GM19324 (cell line): ENCODE results near the gene NAT14.

Experiments
- ATAC-seq: cut with Tn5 transposase; IDR thresholded peaks from one replicate; pipeline ENCODE4 v1.9.1; 2021; ENCODE audit warnings: mild to moderate bottlenecking, moderate library complexity; ENCODE audit not compliant: unreplicated experiment, low FRiP score

NAT14 gene

GRCh38 chr19:55467236-55468053 is 17.5 kb upstream of the NAT14 start:
- peak; percentile 49 for ATAC-seq

GRCh38 chr19:55468054-55468393 is 17.0 kb upstream of the NAT14 start:
- no peak for ATAC-seq

- no peak for ATAC-seq
These were observed 13.7 kb upstream of the NAT14 start for GRCh38 chr19:55471266-55471665.

- no peak for ATAC-seq
These were observed 12.5 kb upstream of the NAT14 start for GRCh38 chr19:55472463-55472862.

GRCh38 chr19:55473225-55474012 is 11.6 kb upstream of the NAT14 start:
- no peak for ATAC-seq

- no peak for ATAC-seq
These were observed 10.4 kb upstream of the NAT14 start for GRCh38 chr19:55474269-55475265.

- peak; percentile 97 for ATAC-seq
These were observed 8.8 kb upstream of the NAT14 start, which contains the start of gene ZNF628 for GRCh38 chr19:55476100-55476775. Gene ZNF628 (plus strand): TSS chr19:55476617. CDS start chr19:55479911, 3,294 bp downstream.

GRCh38 chr19:55477905-55478304 is 7.1 kb upstream of the NAT14 start:
- ATAC-seq: no peak

- ATAC-seq: no peak
These were observed 6.6 kb upstream of the NAT14 start for GRCh38 chr19:55478364-55478763.

- no peak for ATAC-seq
These were observed 5.9 kb upstream of the NAT14 start for GRCh38 chr19:55479045-55479444.

- ATAC-seq: no peak
These were observed 5.3 kb upstream of the NAT14 start for GRCh38 chr19:55479451-55480230.

GRCh38 chr19:55481148-55481793 is 3.7 kb upstream of the NAT14 start:
- no peak for ATAC-seq

GRCh38 chr19:55481794-55482155 is 3.2 kb upstream of the NAT14 start:
- ATAC-seq: no peak

- ATAC-seq: no peak
These were observed 2.6 kb upstream of the NAT14 start for GRCh38 chr19:55482156-55482961.

- ATAC-seq: no peak
These were observed 1.9 kb upstream of the NAT14 start for GRCh38 chr19:55482967-55483705.

GRCh38 chr19:55483706-55484592 is 1.0 kb upstream of the NAT14 start:
- ATAC-seq: no peak
